ENCODE results near the gene DTD2. TPM values are rescaled to one million over a fixed set of nuclear protein-coding genes. Genes with fewer than 3 reads are reported as not detected.
A peak's percentile ranks its signal among the peaks of the same experiment; 100 is the strongest.

DTD2 gene
- total RNA-seq, 1 experiment from 2014 or later = 45.5 TPM

DNA sequence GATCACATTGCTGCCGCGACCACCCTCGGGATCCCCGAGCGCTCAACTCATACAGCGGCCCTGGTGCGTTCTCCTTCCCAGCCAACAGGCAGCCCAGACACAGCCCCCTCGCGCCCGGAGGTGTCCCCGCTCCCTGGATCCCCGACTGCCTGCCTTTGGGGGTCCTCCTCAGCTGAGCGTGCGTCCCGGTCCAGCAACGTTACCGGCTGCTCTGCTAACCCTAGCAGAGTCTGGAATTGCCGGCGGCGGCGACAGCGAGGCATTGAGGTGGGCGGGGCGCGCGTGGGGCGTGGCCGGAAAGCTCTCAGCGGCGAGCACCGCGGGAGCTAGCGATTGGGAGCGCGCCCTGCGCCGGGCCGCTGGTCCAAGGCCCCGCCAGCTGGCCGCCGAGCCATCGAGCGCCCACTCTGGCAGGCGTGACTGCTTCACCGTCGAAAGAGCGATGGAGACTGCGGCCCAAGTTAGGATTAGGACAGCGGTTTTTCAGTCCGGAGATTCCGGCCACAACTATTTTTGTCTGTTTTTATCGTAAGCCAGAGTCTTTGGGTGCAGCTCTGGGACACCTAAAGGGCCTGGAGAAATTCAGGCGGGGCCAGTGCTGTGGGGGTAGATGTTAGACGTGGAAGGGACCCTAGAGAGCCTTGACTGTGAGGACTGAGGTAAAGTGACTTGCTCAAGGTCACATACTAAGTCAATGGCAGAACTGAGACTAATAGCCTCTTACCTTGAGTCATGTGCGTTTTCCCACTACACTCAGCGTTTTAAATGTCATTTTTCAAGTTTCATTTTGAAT lies 36.8 kb downstream of the DTD2 start, which contains the start of gene HEATR5A:
Gene HEATR5A, minus strand, starts transcription at position 232 of the 793 bp plus-strand sequence. CDS start 17,575 bp downstream, outside the sequence.
- in situ Hi-C loops (cut with HindIII; ENCODE audit: low pct_unique_long_range_greater_than_20kb, low sequenced_read_pairs) = no loop called here
- DNase-seq (ENCODE audit: low read depth, low spot score) = peak; percentile 93

DNA sequence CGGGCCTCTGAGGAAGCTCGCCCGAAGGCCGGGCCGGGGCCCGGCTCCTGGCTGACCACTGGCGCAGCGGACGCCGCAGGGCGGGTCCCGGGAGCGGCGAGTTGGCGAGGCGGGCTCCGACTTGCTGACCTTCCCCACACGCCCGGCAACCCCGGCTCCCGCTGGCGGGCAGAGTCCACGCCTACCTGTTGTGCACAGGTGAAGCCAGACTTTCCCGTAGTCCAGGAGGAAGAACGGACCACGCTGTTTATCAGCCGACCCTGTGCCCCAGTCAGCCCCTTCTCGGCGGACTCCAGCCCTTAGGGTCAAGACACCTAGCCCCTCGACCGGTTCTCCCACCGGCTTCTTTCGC lies 37.4 kb downstream of the DTD2 start:
- in situ Hi-C loops (cut with HindIII; ENCODE audit: low pct_unique_long_range_greater_than_20kb, low sequenced_read_pairs) = no loop called here
- DNase-seq (ENCODE audit: low read depth, low spot score) = peak; percentile 25

DNA sequence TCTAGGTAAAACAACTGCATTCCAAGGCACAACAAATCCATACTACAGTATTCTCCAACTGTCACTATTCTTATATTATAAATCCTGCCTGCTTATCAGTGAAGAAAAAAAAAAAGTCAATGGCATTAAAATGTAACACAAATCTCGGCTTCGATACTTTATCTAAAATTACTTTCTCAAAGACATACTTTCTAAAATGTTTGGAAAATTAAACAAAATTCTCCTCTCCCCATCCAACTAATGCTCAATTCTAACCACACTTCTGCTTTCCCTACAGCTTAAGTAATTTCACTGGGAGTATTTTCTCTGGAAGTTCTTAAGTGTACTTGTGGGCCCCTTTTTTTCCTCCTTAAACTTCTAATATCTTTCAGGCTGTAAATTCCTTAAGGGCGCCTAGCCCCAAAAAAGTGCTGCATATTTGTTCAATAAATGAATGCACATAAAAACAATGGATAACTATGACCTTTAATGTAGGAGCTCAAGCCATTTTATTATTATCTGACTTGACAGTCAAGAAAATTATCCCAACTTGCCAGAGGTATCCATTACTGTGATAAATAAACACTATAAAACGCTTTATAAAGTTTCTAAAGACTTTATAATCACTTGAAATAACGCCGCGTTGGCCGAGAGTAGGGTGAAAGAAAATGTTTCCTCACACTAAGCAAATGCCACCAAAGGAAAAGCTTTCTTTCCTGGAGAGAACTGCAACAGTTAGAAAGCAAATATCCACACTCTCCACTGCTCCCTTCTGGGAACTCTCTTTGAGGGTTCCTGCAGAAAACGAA lies 37.9 kb downstream of the DTD2 start:
- in situ Hi-C loops (cut with HindIII; ENCODE audit: low pct_unique_long_range_greater_than_20kb, low sequenced_read_pairs) = no loop called here
- no peak for DNase-seq (ENCODE audit: low read depth, low spot score)

DNA sequence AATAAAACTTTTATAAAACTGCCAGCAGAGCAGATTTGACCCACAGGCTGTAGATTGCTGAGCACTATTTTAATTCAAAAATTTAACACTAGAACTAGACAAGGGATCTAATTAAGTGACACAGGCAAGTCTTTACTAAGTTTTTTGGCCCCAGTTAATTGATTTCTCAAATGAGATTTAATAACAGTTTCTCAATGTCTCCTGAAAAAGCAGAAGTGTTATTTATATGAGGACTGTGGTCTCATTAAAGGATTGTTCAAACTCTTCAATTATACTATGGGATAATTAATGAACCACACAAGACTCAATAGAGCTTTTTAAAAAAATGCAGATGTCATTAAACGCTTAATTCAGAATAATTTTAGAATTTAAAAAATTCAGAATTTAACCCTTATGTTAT lies 38.9 kb downstream of the DTD2 start:
- in situ Hi-C loops (cut with HindIII; ENCODE audit: low pct_unique_long_range_greater_than_20kb, low sequenced_read_pairs) = no loop called here
- DNase-seq (ENCODE audit: low read depth, low spot score) = no peak

DNA sequence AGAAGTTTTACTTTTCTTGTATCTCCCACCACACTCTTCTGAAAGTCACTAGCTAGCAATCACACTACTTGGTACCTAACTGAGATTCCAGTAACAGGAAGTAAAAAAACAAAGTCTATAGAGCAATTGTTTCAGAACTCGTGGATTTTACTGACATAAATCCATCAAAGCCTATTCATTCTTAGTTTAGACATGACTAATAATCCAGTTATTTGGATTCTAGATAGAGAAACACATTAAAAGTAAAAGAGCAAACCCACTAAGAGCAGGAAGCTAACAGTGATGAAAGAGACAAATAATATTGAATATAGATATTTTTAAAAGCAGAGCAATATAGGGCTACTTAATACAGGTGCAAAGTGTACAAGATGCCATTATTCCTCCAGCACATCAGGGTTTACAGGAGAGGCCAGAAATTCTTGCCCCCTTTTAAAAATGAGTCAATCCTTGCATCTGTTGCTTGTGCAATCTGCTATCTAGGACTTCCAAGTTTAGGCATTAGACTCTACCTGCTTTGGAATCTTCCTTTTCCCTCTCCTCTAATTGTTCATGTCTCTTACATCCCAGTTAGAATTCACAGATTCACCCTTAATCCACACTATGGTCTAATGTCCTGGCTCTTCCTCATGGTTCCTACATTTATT lies 43.0 kb downstream of the DTD2 start:
- DNase-seq (ENCODE audit: low read depth, low spot score) = peak; percentile 60
- in situ Hi-C loops (cut with HindIII; ENCODE audit: low pct_unique_long_range_greater_than_20kb, low sequenced_read_pairs) = no loop called here

DNA sequence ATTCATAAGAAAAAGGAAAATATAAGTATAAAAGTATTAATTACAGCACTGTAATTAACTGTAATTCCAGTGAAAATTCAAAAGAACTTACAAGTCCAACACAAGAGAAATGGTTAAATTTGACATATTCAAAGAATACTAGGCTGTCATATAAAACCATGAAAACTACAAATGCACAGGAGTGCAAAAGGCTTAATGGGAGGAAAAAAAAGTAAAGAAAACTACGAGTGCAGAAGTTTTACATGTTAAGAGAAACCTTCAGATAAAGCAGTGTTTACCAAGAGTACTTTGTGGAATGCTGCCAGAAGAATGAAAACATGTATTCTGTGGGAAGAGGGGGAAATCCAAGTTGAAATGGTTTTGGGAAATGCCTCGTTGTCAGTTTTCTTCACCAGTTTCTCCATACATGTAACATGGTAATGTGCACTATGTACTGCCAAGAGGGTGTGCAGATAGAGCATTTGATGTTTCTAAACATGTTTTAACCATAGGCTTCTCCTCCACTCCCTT lies 46.0 kb downstream of the DTD2 start:
- no peak for DNase-seq (ENCODE audit: low read depth, low spot score)
- in situ Hi-C loops (cut with HindIII; ENCODE audit: low pct_unique_long_range_greater_than_20kb, low sequenced_read_pairs) = no loop called here

DNA sequence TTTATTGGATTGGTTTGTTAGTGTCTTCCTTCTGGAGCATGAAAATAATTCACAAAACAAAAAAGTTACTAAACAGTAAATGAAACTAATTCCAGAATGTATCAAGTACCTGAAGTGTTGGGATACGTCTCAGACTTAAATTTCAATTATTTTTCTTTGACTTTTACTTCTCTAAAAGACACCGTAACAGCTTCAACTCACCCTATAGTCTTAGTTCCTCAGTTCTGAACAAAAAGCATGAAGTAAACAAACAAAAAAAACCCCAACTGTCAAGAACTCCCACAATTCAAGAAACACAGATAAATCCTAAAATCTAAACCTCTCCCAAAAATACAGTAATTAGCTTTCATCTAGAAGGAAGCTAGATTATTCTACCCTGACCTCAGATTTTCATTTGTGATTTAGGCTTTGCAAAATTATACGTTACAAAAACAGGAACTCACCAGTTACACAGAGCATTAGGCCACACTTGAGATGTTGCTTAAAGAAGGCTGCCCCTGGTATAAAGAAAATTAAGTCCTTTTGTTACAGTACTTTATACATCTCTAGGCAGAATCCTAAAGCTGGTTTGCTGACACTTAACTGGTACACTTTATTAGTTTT lies 47.2 kb downstream of the DTD2 start:
- in situ Hi-C loops (cut with HindIII; ENCODE audit: low pct_unique_long_range_greater_than_20kb, low sequenced_read_pairs) = no loop called here
- no peak for DNase-seq (ENCODE audit: low read depth, low spot score)

DNA sequence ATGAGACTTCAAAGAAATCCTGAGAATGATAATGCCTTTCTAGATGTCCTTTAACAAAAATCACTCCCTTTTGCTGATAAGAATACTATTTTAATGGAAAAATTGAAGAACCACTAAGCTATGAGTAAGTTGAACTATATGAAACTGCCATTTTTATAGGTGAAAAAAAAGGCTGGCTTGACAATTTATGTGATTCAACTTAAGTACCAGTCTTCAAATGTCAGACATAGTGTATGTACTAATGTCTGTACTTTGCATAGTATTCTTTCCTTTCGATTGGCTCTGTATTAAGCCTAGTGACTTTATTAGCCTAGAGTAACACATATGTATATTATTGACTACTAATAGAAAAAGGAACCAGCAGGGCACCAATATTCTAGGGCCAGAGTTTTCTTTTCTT lies 48.9 kb downstream of the DTD2 start:
- in situ Hi-C loops (cut with HindIII; ENCODE audit: low pct_unique_long_range_greater_than_20kb, low sequenced_read_pairs) = no loop called here
- no peak for DNase-seq (ENCODE audit: low read depth, low spot score)

DNA sequence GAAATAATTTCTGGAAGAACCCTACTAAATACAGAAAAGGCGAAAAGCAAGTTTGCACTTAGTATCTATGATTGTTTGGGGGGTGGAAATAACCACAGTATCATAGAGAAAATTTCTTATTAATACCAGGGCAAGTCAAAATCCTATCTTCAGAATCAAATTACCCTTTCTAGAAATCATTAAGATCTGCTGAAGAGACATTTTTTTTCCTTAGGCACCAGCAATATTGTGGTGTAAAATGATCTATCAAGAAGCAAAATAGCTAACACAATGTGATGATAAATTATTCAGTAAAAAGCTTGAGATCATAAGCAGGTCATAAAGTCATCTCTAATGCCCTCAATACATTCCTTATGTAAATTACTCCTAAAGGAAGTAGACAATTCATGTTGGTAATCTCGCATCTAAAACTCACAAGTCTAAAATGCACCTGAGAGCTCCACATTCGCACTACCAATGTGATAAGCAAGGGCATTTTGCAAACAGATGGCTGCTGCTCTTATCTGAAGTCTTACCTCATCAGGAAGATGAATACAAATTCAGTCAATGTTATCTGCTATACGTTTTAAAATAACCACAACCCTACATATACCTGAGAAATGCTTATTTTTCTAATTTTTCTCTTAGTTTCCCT lies 51.6 kb downstream of the DTD2 start:
- in situ Hi-C loops (cut with HindIII; ENCODE audit: low pct_unique_long_range_greater_than_20kb, low sequenced_read_pairs) = no loop called here
- no peak for DNase-seq (ENCODE audit: low read depth, low spot score)

DNA sequence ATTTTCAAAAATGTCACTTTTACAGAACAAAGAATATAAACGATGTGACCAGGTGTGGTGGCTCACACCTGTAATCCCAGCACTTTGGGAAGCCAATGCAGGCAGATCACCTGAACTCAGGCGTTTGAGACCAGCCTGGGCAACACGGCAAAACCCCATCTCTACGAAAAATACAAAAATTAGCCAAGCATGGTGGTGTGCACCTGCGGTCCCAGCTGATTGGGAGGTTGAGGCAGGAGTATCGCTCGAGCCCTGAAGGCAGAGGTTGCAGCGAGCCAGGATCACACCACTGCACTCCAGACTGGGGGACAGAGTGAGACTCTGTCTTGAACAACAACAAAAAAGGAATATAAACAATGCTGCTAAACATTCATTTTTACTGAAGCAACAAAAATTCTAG lies 52.2 kb downstream of the DTD2 start:
- in situ Hi-C loops (cut with HindIII; ENCODE audit: low pct_unique_long_range_greater_than_20kb, low sequenced_read_pairs) = no loop called here
- no peak for DNase-seq (ENCODE audit: low read depth, low spot score)

DNA sequence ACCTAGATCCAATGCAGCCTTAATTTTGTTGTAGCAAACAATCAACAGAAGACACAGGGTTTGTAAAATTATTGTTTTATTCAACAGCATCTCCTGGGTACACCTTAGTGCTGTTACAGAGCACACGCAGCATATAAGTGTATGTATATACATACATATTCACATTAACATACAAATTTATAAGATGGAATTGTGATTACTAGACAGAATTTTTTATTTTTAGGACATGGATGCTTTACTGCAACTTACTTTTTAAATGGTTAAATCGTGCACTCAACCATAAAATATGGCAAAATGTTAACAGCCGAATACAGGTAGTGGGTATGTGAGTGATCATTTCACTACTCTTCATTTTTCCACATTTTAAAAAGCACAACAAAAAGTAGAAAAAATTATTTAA lies 53.6 kb downstream of the DTD2 start:
- in situ Hi-C loops (cut with HindIII; ENCODE audit: low pct_unique_long_range_greater_than_20kb, low sequenced_read_pairs) = no loop called here
- DNase-seq (ENCODE audit: low read depth, low spot score) = no peak

DNA sequence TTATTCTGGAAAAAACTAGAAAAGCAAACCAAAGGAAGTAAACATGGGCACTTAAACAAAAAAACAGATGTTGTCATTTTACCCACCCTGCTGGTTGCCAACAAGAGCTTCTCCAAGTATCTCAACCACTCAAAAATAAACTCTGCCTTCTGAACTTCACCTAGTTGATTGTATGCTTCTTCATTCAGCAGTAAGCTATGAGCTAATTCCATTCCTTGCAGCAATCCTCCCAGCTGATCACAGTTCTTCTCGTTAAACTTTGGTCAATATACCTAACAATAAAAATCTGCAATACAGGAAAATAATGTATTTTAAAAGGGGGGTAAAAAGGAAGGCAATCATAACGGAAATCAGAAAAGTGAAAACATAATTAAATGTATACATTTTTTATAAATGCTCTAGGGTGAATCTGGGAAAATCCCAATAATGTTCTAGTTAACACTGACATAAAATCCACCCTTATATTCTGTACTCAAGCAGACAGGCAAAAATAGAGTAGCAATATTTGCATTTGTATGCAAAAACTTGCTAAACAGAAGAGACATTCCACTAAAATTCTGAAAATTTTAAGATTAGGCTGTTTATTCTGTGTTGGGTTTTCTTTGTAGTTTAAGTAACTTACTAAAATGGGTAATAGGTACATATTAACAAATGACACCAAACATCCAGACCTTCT lies 54.4 kb downstream of the DTD2 start:
- in situ Hi-C loops (cut with HindIII; ENCODE audit: low pct_unique_long_range_greater_than_20kb, low sequenced_read_pairs) = no loop called here
- no peak for DNase-seq (ENCODE audit: low read depth, low spot score)

DNA sequence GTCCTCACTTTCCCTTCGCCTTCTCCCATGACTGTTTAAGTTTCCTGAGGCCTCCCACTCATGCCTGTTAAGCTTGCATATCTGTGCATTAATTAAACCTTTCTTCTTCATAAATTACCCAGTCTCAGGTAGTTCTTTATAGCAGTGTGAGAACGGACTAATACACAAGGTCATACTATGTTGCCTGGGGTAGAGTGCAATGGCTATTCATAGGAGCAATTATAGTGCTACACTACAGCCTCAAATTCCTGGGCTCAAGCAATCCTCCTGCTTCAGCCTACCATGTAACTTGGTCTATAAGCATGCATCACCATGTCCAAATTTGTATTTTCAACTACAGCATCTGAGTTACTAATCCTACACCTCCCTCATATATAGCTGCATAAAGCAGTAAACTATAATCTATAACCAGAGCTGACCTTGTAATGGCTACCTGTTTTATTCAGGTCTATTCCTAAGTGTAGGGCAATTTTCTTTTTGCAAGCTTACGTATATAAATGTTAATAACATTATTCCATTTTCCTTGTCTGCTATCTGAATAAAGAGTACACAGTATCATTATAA lies 55.9 kb downstream of the DTD2 start:
- in situ Hi-C loops (cut with HindIII; ENCODE audit: low pct_unique_long_range_greater_than_20kb, low sequenced_read_pairs) = no loop called here
- no peak for DNase-seq (ENCODE audit: low read depth, low spot score)

DNA sequence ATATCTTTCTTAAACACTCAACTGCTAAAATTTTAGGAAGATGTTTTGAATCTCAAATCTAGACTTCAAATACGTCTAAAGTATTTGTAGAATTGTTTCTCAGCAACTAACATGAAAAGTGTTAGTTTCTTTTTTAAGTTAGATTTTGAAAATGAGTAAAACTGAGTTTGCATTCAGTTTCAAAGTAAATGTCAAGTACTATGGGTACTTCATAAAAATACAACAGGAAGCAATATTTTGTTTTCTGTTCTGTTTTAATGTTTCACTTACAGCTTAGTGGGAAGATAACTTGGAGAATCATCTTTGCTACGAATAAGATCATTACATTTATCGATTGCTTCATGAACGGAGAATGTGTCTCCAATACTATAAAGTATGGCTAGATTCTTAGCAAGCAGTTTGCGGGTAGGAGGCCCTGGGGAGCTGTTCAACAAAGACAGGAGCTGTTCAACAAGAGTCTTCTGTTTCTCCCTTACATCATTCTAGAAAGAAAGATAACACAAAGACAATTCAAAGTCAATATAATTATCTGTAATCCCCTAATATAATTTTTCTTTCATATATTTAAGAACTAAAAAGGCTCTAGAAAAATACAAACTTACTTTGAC lies 57.2 kb downstream of the DTD2 start:
- peak; percentile 49 for DNase-seq (ENCODE audit: low read depth, low spot score)
- in situ Hi-C loops (cut with HindIII; ENCODE audit: low pct_unique_long_range_greater_than_20kb, low sequenced_read_pairs) = no loop called here
